Activated CD4-positive, alpha-beta memory T cell treated with anti-CD3 and anti-CD28 coated beads for 36 hours (primary cell): Measurements from ENCODE around the gene RAB18. TPM values are rescaled to one million over a fixed set of nuclear protein-coding genes. Genes with fewer than 3 reads are reported as not detected.
A peak's percentile ranks its signal among the peaks of the same experiment; 100 is the strongest.
"Not testable (repeated sequence)": the region's sequence is repeated elsewhere in the genome, so short reads cannot be mapped to it uniquely, and the experiment has no call there.

Experiments used
- CTCF ChIA-PET: fragments of 350-600 bp; sonication (Branson Sonifier 250); formaldehyde crosslinking; loops from one replicate; lab custom pipeline; 2021; ENCODE audit warnings: antibody characterized with exemption, inconsistent platforms; lab: Charles Lee
- POLR2A ChIA-PET: fragments of 350-600 bp; sonication (Branson Sonifier 250); formaldehyde crosslinking; loops from one replicate; lab custom pipeline; 2021; ENCODE audit warnings: antibody characterized with exemption; lab: Charles Lee
- DNase-seq: peaks from one replicate; pipeline ENCODE4 v3.0.0-alpha.2; 2020
- H3K27ac Mint-ChIP-seq: one replicate; pipeline ENCODE4 v1.8.0; 2021; ENCODE audit warnings: mixed read lengths
- H3K27me3 Mint-ChIP-seq: one replicate; pipeline ENCODE4 v1.8.0; 2021; ENCODE audit warnings: mixed read lengths
- H3K36me3 Mint-ChIP-seq: one replicate; pipeline ENCODE4 v1.8.0; 2021; ENCODE audit warnings: mixed read lengths
- H3K4me1 Mint-ChIP-seq: one replicate; pipeline ENCODE4 v1.8.0; 2021; ENCODE audit warnings: low read depth, mixed read lengths
- H3K4me3 Mint-ChIP-seq: one replicate; pipeline ENCODE4 v1.8.0; 2021; ENCODE audit warnings: mild to moderate bottlenecking, mixed read lengths
- H3K9me3 Mint-ChIP-seq: one replicate; pipeline ENCODE4 v1.8.0; 2021; ENCODE audit warnings: mixed read lengths
- intact Hi-C: fragments of 100-400 bp; cut with micrococcal nuclease; formaldehyde crosslinking; loops from one replicate; pipeline ENCODE4 v1.15.1; 2023
- total RNA-seq, 2 experiments: library from RNA; stranded (reverse); gene quantifications; one replicate each; pipeline ENCODE4 v1.2.3, GENCODE V29; 2021

RAB18 gene
- total RNA-seq, 2 experiments from 2014 or later: 51.7 to 54.0 TPM

DNA sequence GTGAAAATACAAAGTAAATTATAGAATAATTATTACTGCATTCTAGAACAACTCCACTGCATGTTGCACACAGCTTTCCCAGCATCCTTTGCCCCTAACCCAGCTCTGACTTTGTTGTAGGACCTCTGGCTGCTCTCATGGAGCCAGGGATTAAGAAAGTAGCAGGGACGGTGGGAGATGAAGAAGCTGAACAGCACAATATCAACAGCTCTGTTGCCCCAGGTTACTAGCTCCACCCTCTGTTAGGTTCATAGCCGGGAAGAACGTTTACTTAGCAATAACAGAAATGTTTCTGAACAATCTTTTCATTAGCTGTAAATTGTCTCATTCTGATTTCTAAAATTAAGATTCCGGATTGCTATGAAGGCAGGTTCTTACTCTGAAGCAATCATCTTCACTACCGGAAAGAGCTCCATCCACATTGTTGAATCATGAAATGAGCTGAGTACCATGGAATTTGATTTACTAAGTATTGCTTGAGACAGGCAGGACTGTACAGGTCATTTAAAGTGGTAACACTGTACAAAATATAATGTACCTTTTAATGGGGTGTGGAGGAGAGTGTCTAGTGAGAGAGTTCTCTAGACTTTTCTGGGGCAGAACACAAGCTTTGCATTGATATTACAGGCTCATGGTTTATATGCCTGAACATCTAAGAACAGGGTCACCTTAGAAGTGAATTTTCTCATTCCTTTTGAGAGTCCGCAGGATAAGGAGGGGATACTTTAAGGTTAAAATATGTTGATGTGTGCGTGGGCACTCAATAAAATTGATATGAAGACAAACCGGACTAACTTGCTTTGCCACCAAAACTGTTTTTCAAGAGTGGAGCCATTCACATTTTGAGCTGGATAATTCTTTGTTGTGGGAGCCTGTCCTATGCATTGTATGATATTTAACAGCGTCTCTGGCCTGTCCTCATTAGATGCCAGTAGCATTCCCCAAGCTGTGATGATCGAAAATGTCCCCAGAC, 20.8 kb upstream of the RAB18 start:
- ChIA-PET CTCF (no interaction called here), POLR2A (no interaction called here)
- Mint-ChIP-seq H3K27me3 (peaks cover 13% of the 10 kb centered on the region), H3K4me3 (no peak overlapping the region), H3K4me1 (no peaks in the 10 kb centered on the region), H3K36me3 (no peaks in the 10 kb centered on the region), H3K9me3 (peaks cover 8% of the 10 kb centered on the region), H3K27ac (no peak overlapping the region)
- intact Hi-C loops: no loop called here
- DNase-seq: no peak

DNA sequence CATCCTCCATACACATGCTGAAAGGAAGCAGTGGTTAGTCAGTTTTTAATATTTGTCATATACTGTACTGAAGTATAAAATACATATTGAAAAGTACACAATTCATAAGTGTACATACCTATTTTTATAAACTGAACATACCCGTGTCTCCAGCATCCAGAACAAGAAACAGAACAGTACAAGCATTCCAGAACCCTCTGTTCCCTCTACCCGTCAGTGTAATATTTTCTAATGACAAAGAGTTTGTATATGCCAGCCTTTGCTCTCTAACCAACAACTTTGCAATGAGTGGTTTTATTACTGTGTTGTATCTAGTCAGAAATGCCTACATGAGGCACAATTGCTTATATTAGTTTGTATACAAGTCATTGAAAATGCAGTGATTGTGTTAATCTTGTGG, 18.7 kb upstream of the RAB18 start:
- CTCF ChIA-PET: interaction anchor here (0.8 kb wide), 1 partner anchor 261 kb away, joined by 3 read pairs; no protein-coding TSS in a partner anchor

DNA sequence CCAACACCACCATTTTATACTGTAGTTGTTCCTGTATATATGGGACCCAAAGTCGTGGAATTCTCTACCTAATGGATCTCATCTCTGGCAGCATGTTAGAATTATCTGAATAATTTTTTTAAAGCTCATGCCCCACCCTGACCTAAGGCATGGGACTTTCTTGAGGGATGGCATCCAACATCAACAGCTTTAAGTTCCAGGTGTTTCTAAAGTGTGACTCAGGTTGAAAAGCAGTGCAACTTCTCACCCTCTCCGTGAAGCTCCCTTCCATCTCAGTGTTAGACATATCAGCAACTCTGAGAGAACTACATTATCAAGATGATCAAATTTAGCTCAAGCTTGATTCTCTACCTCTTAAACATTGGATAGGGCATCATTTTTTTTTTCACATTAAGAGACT, 18.1 kb upstream of the RAB18 start:
- Mint-ChIP-seq H3K27me3 (peaks cover 20% of the 10 kb centered on the region), H3K4me1 (no peaks in the 10 kb centered on the region), H3K9me3 (peaks cover 18% of the 10 kb centered on the region), H3K4me3 (no peak overlapping the region), H3K36me3 (peaks cover 6% of the 10 kb centered on the region), H3K27ac (no peak overlapping the region)
- ChIA-PET CTCF (no interaction called here), POLR2A (no interaction called here)
- no peak for DNase-seq
- intact Hi-C loops: no loop called here

More for the DNA sequence above, 18.7 kb upstream of the RAB18 start:
- no peak overlapping the region for H3K4me3 Mint-ChIP-seq
- H3K4me1 Mint-ChIP-seq: no peaks in the 10 kb centered on the region
- H3K36me3 Mint-ChIP-seq: no peaks in the 10 kb centered on the region
- H3K27ac Mint-ChIP-seq: no peak overlapping the region
- H3K9me3 Mint-ChIP-seq: peaks cover 13% of the 10 kb centered on the region
- DNase-seq: no peak
- intact Hi-C loops: no loop called here
- POLR2A ChIA-PET: no interaction called here
- peaks cover 16% of the 10 kb centered on the region for H3K27me3 Mint-ChIP-seq

DNA sequence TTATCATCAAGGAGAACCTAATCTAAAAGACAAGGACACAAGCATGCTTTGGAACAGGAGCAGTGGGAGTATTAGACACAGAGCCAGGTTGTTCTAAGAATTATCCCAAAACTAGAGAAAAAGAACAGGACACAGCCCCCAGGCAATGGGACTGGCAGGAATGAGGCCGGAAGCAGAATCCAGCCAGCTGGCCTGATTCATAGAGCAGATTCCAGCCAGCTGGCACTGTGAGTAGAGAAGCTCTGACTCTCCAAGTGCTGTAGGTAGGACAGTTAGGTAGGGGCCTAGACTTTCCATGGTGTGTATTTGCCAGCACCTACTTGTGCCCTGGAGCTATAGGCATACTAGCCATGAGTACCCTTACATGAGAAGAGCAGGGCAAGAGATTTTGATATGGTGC, 13.3 kb upstream of the RAB18 start:
- Mint-ChIP-seq H3K27ac (no peak overlapping the region), H3K9me3 (peaks cover 24% of the 10 kb centered on the region), H3K27me3 (peaks cover 21% of the 10 kb centered on the region), H3K36me3 (peaks cover 11% of the 10 kb centered on the region), H3K4me1 (no peaks in the 10 kb centered on the region), H3K4me3 (no peak overlapping the region)
- POLR2A ChIA-PET: no interaction called here
- CTCF ChIA-PET: no interaction called here
- DNase-seq: no peak
- intact Hi-C loops: no loop called here

DNA sequence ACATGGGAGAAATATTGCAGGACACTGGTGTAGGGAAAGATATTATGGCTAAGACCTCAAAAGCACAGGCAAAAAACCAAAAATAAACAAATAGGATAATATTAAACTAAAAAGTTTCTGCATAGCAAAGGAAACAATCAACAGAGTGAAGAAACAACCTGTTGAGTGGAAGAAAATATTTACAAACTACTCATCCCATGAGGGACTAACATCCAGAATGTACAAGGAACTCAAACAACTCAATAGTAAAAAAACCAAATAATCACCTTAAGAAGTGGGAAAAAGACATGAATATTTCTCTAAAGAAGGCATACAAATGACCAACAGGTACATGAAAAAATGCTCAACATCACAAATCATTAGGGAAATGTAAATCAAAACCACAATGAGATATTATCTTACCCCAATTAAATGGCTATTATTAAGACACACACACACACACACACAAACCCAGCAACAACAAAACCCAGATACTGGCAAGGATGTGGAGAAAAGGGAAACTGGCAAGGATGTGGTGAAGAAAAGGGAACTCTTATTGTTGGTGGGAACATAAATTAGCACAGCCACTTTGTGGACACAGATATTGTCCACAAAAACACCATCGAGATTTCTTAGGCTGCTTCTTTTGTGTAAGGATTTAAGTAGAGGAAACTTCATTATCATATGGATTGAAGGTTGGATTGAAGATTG, 9.8 kb upstream of the RAB18 start:
- DNase-seq: no peak
- Mint-ChIP-seq H3K4me3 (no peak overlapping the region), H3K27me3 (peaks cover 11% of the 10 kb centered on the region), H3K9me3 (peaks cover 13% of the 10 kb centered on the region), H3K27ac (no peak overlapping the region), H3K4me1 (no peaks in the 10 kb centered on the region), H3K36me3 (peaks cover 11% of the 10 kb centered on the region)
- POLR2A ChIA-PET: no interaction called here
- CTCF ChIA-PET: no interaction called here
- intact Hi-C loops: no loop called here

DNA sequence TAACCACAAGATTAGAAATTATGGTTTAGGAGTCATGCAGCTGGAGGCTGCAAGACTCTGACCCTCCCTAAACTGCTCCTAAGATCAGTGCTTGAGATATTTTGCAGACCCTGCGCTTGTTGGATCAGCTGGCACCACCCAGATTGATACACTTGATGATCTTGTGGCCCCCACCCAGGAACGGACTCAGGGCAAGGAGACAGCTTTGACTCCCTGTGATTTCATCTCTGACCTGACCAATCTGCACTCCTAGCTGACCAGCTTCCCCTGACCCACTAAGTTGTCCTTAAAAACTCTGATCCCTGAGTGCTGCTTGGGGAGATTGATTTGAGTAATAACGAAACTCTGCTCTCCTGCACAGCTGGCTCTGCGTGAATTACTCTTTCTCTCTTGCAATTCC, 8.0 kb upstream of the RAB18 start:
- H3K4me3 Mint-ChIP-seq: no peak overlapping the region
- H3K27me3 Mint-ChIP-seq: peaks cover 5% of the 10 kb centered on the region
- peaks cover 4% of the 10 kb centered on the region for H3K36me3 Mint-ChIP-seq
- intact Hi-C loops: no loop called here
- H3K27ac Mint-ChIP-seq: no peak overlapping the region
- H3K4me1 Mint-ChIP-seq: no peaks in the 10 kb centered on the region
- CTCF ChIA-PET: no interaction called here
- no peak for DNase-seq
- H3K9me3 Mint-ChIP-seq: peaks cover 4% of the 10 kb centered on the region
- POLR2A ChIA-PET: no interaction called here

DNA sequence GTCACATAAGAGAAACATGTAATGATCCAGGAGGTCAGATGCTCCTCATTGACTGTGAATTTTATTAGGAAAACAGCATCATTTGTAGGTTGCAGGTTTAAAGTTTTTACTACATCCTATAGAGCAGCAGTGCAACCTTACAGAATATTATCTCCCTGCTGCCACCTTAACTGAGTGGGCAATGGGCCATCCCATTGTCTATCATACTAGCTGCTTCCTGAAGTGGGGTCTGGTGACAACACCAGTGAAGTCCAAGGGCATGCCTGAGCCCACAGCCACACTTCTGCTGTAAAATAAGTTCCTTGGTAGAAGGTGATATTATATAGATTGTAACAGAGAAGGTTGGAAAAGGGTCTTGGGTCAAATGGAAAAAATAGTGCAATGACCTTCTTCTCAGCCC, 4.0 kb upstream of the RAB18 start:
- ChIA-PET CTCF (no interaction called here), POLR2A (no interaction called here)
- intact Hi-C loops: loop anchor here (5.0 to 10.0 kb wide), 4 partner anchors 38 to 765 kb away; no protein-coding TSS in a partner anchor
- DNase-seq: no peak
- Mint-ChIP-seq H3K9me3 (no peaks in the 10 kb centered on the region), H3K27me3 (peaks cover 1% of the 10 kb centered on the region), H3K4me3 (no peak overlapping the region), H3K4me1 (peaks cover 16% of the 10 kb centered on the region), H3K36me3 (peaks cover 3% of the 10 kb centered on the region), H3K27ac (no peak overlapping the region)

DNA sequence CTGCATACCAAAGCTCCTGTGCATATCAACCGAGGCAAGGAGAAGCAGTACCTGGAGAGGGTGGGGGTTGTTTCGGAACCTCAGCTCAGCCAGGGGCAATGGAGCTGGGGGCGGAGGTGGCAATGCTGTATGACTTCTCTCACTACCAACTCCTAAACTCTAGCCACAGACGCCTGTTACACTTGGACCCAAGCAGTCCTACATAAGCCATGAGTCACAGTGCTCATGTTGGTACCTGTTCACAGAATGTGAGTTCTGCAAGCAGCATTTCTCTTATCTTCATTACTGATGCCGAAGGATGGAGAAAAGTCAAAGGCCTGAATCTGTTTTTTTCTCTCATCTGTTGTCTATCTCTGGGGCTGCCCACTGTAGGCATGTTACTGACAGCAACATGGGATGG, 3.2 kb upstream of the RAB18 start:
- CTCF ChIA-PET: no interaction called here
- peaks cover 3% of the 10 kb centered on the region for H3K36me3 Mint-ChIP-seq
- DNase-seq: no peak
- peaks cover 21% of the 10 kb centered on the region for H3K4me1 Mint-ChIP-seq
- H3K4me3 Mint-ChIP-seq: no peak overlapping the region
- POLR2A ChIA-PET: no interaction called here
- H3K9me3 Mint-ChIP-seq: no peaks in the 10 kb centered on the region
- peaks cover 1% of the 10 kb centered on the region for H3K27me3 Mint-ChIP-seq
- no peak overlapping the region for H3K27ac Mint-ChIP-seq
- intact Hi-C loops: loop anchor here (5.0 to 10.0 kb wide), 4 partner anchors 39 to 766 kb away; no protein-coding TSS in a partner anchor

DNA sequence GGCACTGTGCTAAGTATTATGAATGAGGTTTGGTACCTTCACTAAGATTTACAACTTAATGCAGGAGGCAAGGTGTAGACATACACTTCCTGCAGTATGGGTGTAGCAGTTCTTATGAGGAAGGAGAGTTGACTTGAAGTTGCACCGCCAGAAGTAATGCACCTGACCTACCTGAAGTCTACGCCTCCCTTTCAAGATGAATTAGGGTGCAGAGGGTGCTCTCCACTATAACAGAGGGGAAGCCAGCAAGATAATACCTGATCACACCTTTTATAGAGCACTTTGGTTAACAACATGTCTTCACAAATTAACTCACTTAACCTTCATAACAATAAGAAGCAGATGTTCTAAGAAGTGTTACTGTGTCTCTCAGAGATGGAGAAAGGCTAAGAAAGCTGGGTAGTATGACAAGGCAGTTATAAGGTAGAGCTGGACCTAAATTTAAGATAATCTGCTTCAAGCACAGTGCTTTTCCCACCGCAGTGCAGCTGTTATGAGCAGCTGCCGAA, 552 bp upstream of the RAB18 start:
- ChIA-PET CTCF (interaction anchor here (0.8 to 1.9 kb wide), 7 partner anchors 10 to 738 kb away, joined by 3 to 8 read pairs (median 4); no protein-coding TSS in a partner anchor), POLR2A (interaction anchor here (1.0 to 1.5 kb wide), 5 partner anchors 26 to 349 kb away, joined by 3 to 11 read pairs (median 4); partner anchors contain the start of gene YME1L1)
- no peak for DNase-seq
- Mint-ChIP-seq H3K4me1 (peaks cover 45% of the 10 kb centered on the region), H3K4me3 (peak overlapping the region; percentile 100), H3K27me3 (no peaks in the 10 kb centered on the region), H3K27ac (peak overlapping the region; percentile 96), H3K36me3 (peaks cover 4% of the 10 kb centered on the region), H3K9me3 (no peaks in the 10 kb centered on the region)
- intact Hi-C loops: loop anchor here (1.0 to 10.0 kb wide), 11 partner anchors 10 to 1029 kb away; partner anchors contain the start of gene YME1L1

DNA sequence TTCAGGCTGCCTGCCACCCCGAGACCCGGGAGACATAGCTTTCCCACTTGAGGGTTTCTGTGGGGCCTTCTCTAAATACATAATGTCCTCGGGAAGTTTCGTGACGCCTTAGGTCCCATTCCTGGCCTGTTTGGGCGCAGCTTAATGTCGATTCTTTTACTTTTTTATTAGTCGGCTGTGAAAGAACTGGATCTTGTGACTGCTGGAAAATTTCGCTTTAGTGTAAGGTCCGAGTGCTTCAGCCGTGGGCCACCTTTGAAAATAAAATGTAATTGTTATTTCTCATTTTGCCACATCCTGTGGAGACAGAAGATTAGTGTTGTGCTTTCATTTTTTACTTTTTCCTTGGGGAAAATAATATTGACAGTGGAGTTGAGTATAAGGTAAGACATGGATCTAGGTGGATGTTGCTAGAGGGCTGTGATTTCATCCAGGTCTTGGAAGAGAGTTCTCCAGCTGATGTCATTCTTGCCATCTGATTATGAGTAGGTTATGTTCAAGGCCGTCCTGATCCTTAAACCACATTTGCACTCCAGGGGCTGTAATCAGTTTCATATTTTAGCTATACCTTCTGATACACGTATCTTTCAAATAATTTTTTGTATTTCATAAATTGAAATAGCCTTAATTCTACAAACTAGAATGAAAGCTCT, 830 bp downstream of the RAB18 start:
- Mint-ChIP-seq H3K9me3 (no peaks in the 10 kb centered on the region), H3K27ac (peak overlapping the region; percentile 96), H3K36me3 (peaks cover 9% of the 10 kb centered on the region), H3K27me3 (no peaks in the 10 kb centered on the region), H3K4me3 (peak overlapping the region; percentile 100), H3K4me1 (peaks cover 56% of the 10 kb centered on the region)
- POLR2A ChIA-PET: interaction anchor here (1.1 to 1.5 kb wide), 4 partner anchors 24 to 351 kb away, joined by 3 to 11 read pairs (median 4); partner anchors contain the start of gene YME1L1
- CTCF ChIA-PET: interaction anchor here (0.9 to 1.9 kb wide), 6 partner anchors 9 to 737 kb away, joined by 3 to 8 read pairs (median 4); no protein-coding TSS in a partner anchor
- intact Hi-C loops: loop anchor here (1.0 to 10.0 kb wide), 11 partner anchors 8 to 1027 kb away; partner anchors contain the start of gene YME1L1
- no peak for DNase-seq

DNA sequence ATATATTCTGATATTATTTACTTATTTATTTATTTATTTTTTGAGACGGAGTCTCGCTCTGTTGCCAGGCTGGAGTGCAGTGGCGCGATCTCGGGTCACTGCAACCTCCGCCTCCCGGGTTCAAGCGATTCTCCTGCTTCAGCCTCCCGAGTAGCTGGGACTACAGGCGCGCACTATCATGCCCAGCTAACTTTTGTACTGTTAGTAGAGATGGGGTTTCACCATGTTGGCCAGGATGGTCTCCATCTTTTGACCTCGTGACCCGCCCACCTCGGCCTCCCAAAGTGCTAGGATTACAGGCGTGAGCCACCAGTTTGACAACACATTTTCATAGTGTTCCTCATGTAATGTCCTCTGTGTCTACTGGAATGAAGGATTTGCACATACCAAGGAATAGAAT, 1.4 kb downstream of the RAB18 start:
- H3K27ac Mint-ChIP-seq, H3K27me3 Mint-ChIP-seq, POLR2A ChIA-PET, H3K9me3 Mint-ChIP-seq, DNase-seq: not testable (repeated sequence)
- CTCF ChIA-PET: interaction anchor here (0.9 to 1.9 kb wide), 3 partner anchors 8 to 152 kb away, joined by 3 to 8 read pairs (median 4); no protein-coding TSS in a partner anchor
- peak overlapping the region; percentile 46 for H3K4me3 Mint-ChIP-seq
- H3K36me3 Mint-ChIP-seq: peaks cover 15% of the 10 kb centered on the region
- H3K4me1 Mint-ChIP-seq: peaks cover 62% of the 10 kb centered on the region
- intact Hi-C loops: loop anchor here (2.0 to 10.0 kb wide), 2 partner anchors 25 to 771 kb away; no protein-coding TSS in a partner anchor
